ENCODE results near the gene DVL2. TPM values are rescaled to one million over a fixed set of nuclear protein-coding genes. Genes with fewer than 3 reads are reported as not detected.

DVL2 gene
- total RNA-seq = 10 to 100 TPM; 21.9 to 26.7 TPM
- long read RNA-seq, donor 1, transcript DVL2-201 (15 exons, 3,018 nt) = major isoform, 13 of 23 reads
- long read RNA-seq, donor 1, partial matches to known transcripts = 4 of 23 reads
- long read RNA-seq, donor 1, other reads (novel, unspliced or antisense) = 6 of 23 reads
- long read RNA-seq, donor 2, transcript DVL2-201 (15 exons, 3,018 nt) = major isoform, 15 of 33 reads
- long read RNA-seq, donor 2, partial matches to known transcripts = 3 of 33 reads
- long read RNA-seq, donor 2, other reads (novel, unspliced or antisense) = 15 of 33 reads

GRCh38 chr17:7234083-7234951, at the start of gene DVL2:
DVL2 (minus strand) TSS chr17:7234517; CDS start chr17:7234262, 255 bp downstream.
- intact Hi-C loops (cut with DNase I) = loop anchor here in 1 of 2 donors (5.0 kb wide), 1 partner anchor 913 kb away; no protein-coding TSS in a partner anchor
- DNase-seq (ENCODE audit: low spot score) = peak; percentile 98

GRCh38 chr17:7283471-7284216, 49.3 kb upstream of the DVL2 start:
- intact Hi-C loops (cut with DNase I) = loop anchor here in 1 of 2 donors (5.0 to 10.0 kb wide), 2 partner anchors 239 to 449 kb away; partner anchors contain the start of gene SLC16A11
- no peak for DNase-seq (ENCODE audit: low spot score)

DNA sequence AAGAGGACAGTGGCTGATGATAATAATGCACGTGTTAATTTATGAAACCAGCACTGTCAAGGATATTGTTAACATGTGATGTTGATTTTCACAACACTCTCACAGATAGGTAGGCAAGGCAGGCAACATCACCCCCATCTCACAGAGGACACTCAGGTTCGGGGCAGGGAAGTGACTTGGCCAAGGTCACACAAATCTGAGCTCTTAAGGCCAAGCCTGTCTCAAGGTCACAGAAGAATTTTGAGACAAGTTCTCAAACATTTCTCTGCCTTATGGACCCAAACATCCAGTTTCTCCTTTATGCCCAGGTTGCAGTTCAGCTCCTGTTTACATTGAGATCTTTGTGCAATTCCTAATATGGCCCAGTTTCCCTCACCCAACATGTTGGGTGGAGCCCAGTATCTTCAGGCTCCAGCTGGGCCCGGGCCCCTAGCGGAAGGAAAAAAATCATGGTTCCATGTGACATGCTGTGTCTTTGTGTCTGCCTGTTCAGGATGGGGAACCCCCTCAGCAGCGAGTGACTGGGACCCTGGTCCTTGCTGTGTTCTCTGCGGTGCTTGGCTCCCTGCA, 48.5 kb upstream of the DVL2 start:
- intact Hi-C loops (cut with DNase I) = loop anchor here in 1 of 2 donors (5.0 to 10.0 kb wide), 2 partner anchors 238 to 449 kb away; partner anchors contain the start of gene SLC16A11
- no peak for DNase-seq (ENCODE audit: low spot score)

DNA sequence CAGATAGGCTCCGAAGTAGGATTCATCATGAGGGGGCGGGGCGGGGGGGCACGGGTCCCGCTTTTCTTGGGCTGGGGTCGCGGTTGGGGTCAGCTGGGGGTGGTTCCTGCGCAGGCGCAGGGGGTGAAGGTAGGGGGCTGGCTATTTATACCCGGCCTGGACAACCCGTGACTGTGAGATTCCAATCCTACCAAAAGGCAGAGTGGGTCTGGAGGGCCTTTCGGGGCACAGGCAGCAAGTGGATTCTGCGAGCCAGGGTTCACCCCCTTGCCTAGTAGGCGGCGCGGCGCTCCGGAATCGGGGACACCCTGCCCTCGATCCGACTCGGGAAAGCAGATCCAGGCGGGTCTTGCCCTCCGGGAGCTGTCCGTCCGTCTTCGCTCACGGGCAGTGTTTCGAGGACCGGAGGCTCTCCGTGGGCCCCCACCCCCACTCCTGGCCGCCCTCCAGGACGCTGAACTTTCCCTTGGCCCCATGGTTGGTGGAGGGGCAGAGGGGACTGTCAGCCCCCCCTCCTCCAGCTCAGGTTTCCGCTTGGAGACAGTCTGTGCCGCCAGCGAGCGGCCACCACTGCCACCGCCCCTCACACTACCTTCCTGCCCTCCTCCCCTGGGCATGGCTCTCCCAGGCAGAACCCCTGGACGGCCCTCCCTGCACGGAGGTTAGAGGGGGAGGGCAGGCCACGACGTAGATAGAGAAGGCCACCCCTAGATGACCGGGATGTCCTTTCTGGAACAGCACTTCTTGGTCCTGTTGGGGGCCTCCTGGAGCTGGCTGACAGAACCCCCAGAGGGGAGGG, 47.8 kb upstream of the DVL2 start:
- intact Hi-C loops (cut with DNase I) = loop anchor here (2.0 to 10.0 kb wide), 3 partner anchors 15 to 450 kb away; partner anchors contain the start of gene SLC16A11 (in 1 of the 2)
- DNase-seq (ENCODE audit: low spot score) = no peak

DNA sequence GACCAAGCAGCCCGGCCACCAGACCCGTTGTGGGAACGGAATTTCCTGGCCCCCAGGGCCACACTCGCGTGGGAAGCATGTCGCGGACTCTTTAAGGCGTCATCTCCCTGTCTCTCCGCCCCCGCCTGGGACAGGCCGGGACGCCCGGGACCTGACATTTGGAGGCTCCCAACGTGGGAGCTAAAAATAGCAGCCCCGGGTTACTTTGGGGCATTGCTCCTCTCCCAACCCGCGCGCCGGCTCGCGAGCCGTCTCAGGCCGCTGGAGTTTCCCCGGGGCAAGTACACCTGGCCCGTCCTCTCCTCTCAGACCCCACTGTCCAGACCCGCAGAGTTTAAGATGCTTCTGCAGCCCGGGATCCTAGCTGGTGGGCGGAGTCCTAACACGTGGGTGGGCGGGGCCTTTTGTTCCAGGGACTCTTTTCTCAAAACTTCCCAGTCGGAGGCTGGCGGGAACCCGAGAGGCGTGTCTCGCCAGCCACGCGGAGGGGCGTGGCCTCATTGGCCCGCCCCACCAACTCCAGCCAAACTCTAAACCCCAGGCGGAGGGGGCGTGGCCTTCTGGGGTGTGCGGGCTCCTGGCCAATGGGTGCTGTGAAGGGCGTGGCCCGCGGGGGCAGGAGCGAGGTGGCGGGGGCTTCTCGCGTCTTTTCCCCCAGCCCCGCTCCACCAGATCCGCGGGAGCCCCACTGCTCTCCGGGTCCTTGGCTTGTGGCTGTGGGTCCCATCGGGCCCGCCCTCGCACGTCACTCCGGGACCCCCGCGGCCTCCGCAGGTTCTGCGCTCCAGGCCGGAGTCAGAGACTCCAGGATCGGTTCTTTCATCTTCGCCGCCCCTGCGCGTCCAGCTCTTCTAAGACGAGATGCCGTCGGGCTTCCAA, 47.0 kb upstream of the DVL2 start, which contains the start of gene SLC2A4:
Gene SLC2A4 (plus strand): TSS at position 645 of the 879 bp plus-strand sequence. CDS start 217 bp downstream, at position 862.
- intact Hi-C loops (cut with DNase I) = loop anchor here (2.0 to 10.0 kb wide), 3 partner anchors 15 to 451 kb away; partner anchors contain the start of gene SLC16A11 (in 1 of the 2)
- peak; percentile 98 for DNase-seq (ENCODE audit: low spot score)

DNA sequence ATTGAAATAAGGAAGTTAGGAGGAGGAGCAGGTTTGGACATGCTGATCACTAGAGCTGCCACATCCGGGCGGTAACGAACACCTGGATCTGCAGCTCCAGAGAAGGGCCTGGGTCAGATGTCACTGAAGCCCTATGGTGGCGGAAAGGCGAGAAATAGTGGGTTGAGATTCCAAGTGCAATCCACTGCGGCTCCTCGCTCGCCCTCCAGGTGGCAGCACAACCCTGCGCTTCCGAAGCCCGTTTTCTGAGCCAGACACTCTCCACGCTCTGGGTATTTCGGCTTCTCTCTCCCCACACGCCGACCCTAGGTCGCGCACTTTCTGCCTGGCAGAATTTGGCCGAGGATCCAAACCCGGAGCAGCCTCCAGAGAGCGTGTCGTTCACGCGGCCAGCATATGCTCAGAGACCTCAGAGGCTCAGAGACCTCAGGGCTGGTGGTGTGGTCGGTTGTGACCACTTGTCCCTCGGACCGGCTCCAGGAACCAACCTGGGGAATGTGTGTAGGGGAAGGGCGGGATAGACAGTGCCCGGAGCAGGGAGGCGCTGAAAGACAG, 46.3 kb upstream of the DVL2 start:
- DNase-seq (ENCODE audit: low spot score) = peak; percentile 95
- intact Hi-C loops (cut with DNase I) = loop anchor here (2.0 to 10.0 kb wide), 3 partner anchors 16 to 452 kb away; partner anchors contain the start of gene SLC16A11 (in 1 of the 2)

GRCh38 chr17:7279448-7279847, 45.1 kb upstream of the DVL2 start:
- DNase-seq (ENCODE audit: low spot score) = no peak
- intact Hi-C loops (cut with DNase I) = no loop called here

DNA sequence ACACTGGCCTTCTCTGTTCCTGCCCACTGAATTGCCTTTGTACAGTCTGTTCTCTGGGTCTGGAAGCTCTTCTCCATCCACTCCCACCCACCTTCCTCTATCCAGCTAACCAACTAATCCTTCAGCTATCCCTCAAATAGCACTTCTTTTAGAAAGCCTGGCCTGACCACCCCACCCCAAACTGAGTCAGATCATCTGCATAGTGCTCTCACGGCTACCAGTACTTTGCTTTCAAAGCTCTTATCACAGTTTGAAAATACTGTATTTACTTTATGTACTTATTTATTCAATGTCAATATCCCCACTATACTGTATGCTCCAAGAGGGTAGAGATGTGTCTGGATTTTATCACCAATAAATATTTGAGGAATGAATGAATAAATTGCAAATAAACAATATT, 32.5 kb upstream of the DVL2 start:
- DNase-seq (ENCODE audit: low spot score) = no peak
- intact Hi-C loops (cut with DNase I) = no loop called here

- no peak for DNase-seq (ENCODE audit: low spot score)
- intact Hi-C loops (cut with DNase I) = no loop called here
These were observed 29.4 kb upstream of the DVL2 start for GRCh38 chr17:7263801-7264078.

DNA sequence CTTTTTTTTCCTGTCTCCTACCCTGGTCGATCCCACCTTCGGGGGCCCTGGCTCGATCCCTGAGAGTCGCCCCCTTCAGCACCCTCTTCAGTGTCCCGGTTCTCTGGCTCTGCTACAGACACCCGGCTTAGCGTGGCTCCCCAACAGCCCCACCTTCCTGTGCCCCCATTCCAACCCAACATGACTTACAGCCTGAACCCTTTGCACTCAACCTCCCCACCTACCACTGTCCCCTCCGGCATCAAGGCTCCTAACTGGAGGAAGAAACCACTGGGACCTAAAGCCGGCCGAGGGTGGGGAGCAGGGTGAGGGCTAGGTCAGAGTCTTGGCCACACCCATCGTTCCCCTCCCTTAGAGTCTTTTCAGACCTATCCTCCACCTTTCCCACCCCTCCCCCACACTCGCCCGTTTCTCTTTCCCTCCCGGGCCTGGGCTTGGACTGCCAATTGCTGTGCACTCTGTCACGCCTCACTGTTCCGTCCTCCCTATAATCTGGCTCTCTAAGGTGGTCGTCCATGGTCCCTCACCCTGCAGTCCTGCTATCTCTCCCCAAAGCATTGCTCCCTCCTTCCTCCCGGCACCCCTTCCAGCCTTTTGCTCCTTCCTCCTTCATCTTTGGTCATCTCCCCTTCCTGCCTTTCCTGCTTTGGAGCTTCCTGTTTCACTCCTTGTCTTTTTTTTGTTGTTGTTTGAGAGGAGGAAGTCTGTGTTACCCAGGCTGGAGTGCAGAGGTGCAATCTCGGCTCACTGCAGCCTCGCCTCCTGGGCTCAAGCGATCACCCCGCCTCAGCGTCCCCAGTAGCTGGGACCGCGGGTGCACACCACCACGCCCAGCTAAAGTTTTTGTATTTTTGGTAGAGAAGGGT, 28.9 kb upstream of the DVL2 start:
- intact Hi-C loops (cut with DNase I) = no loop called here
- DNase-seq (ENCODE audit: low spot score) = no peak

- no peak for DNase-seq (ENCODE audit: low spot score)
- intact Hi-C loops (cut with DNase I) = no loop called here
These were observed 28.0 kb upstream of the DVL2 start, which contains the start of gene CLDN7 for GRCh38 chr17:7262192-7262934. CLDN7 (minus strand) TSS chr17:7262478; CDS start chr17:7262043, 435 bp downstream.

DNA sequence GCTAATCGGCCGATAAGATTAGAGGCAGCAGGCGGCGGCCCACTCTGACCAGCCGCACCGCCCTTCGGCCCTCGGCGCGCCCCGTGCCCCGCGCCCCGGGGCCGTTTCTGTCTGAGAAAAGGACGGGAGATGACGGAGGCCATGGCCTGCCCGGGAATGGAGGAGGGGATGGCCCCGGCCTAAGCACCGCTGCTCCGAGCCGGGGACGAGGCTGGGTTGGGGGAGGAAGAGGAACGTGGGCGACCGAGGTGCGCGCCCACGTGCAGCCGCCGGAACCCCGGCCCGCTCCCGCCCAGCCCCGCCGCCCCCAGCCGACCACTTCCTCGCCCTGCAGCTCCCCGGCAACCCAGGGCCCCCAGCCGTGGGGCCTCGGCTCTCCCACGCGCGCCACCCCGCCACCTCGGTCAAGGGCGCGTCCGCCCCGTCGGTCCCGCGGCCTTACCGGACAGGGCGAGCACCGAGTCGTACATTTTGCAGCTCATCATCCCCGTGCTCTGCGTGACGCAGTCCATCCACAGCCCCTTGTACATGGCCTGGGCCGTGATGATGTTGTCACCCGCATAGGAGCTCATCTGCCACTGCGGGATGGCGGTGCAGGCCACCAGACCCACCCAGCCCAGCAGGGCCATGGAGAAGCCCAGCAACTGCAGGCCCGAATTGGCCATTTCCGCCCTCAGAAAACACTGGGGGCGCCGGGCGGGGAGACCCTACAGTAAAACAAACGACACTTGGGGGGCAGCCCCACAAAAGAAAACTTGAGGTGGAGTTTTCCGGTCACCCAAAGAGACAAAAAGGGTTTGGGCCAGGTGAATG, 27.3 kb upstream of the DVL2 start:
- DNase-seq (ENCODE audit: low spot score) = no peak
- intact Hi-C loops (cut with DNase I) = no loop called here

DNA sequence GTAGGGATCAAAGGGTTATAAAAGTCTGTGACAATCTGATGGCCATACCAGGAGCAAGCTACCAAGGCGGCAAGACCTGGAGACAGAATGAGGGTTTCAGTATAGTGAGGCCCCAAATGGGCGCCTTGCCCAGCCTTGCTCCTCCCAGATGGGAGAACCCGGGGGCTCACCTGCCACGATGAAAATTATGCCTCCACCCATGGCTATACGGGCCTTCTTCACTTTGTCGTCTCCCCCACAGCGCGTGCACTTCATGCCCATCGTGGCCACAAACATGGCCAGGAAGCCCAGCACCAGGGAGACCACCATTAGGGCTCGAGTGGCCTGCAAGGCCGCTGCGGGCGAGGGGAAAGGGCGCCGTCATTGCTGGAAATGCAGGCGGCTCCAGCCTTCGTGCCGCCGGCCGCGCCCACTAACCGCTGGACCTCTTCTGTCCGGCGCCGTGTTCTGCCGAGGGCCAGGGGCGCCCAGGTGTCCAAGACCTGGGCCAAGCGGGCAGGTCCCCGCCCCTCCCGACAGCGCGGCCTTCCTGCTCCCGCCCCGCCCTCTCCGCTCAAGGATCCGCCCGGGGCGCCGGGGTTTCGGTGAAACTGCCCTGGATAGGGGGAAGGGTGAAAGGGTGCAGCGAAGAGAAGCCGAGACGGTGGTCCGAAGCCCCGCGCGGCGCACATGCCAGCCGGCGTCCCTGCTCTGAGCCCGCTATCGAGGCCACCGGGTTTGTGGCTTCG, 26.5 kb upstream of the DVL2 start:
- no peak for DNase-seq (ENCODE audit: low spot score)
- intact Hi-C loops (cut with DNase I) = no loop called here

DNA sequence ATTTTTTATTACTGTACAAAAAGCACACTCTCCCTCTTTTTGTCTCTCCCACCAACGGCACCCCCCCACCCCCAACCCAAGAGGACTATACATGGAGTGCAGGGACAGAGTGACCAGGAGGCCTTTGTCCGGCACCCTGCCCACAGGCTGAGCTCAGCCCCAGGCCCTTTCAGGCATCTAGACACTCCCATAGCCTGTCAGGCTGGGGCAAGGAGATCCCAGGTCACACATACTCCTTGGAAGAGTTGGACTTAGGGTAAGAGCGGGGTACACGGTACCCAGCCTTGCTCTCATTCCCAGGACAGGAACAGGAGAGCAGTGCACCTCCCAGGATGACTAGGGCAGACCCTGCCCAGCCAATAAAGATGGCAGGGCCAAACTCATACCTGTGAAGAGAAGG, 25.8 kb upstream of the DVL2 start:
- intact Hi-C loops (cut with DNase I) = no loop called here
- no peak for DNase-seq (ENCODE audit: low spot score)

Data from posterior vena cava (tissue), 2 donors.